Stomach (tissue), 9 donors: Measurements from ENCODE around the gene HS6ST1. TPM values are rescaled to one million over a fixed set of nuclear protein-coding genes. Genes with fewer than 3 reads are reported as not detected.
A peak's percentile ranks its signal among the peaks of the same experiment; 100 is the strongest.

Experiments used
- DNase-seq, 2 donors: peaks; one replicate each; pipeline versions ENCODE4 v3.0.0 to v3.0.0-alpha.2; 2013 to 2019
- H3K27ac ChIP-seq, 5 donors: fragments of 200-600 bp in 4 of 5; sonication (generic) in 4 of 5; one replicate each; pipeline ENCODE4 v1.5.1; 2013 to 2019; ENCODE audit warnings: mild to moderate bottlenecking in 1 of 5, moderate library complexity in 1 of 5
- H3K27me3 ChIP-seq, 3 donors: fragments of 200-600 bp; sonication (generic); one replicate each; pipeline ENCODE4 v1.5.1; 2017 to 2019; ENCODE audit warnings: mixed run types in 1 of 3
- H3K36me3 ChIP-seq, 4 donors: fragments of 200-600 bp; sonication (generic); 1 replicate in 3 of 4; 2 replicates in 1 of 4; pipeline ENCODE4 v1.5.1; 2016 to 2019
- H3K4me1 ChIP-seq, 4 donors: fragments of 200-600 bp; sonication (generic); one replicate each; pipeline ENCODE4 v1.5.1; 2016 to 2019
- H3K4me3 ChIP-seq, 4 donors: fragments of 200-600 bp; sonication (generic) in 3 of 4; one replicate each; pipeline ENCODE4 v1.5.1; 2016 to 2019; ENCODE audit warnings: mild to moderate bottlenecking in 1 of 4
- H3K9me3 ChIP-seq, 4 donors: fragments of 200-600 bp; sonication (generic); one replicate each; pipeline ENCODE4 v1.5.1; 2016 to 2019
- EP300 ChIP-seq: sonication (generic); formaldehyde crosslinking; IDR thresholded peaks from one replicate; pipeline ENCODE4 v1.6.1; 2017; ENCODE audit warnings: antibody characterized with exemption
- POLR2A ChIP-seq, 4 donors: fragments of 450-650 bp; IDR thresholded peaks; one replicate each; pipeline ENCODE4 v1.6.1; 2016; ENCODE audit warnings: antibody characterized with exemption in 4 of 4, control low read depth in 2 of 4, mild to moderate bottlenecking in 1 of 4, moderate library complexity in 1 of 4
- POLR2AphosphoS5 ChIP-seq, 3 donors: sonication (generic); formaldehyde crosslinking; IDR thresholded peaks; one replicate each; pipeline ENCODE4 v1.6.1; 2016; ENCODE audit warnings: antibody characterized with exemption in 3 of 3
- WGBS, 5 donors: extraction: QIAGEN DNeasy Blood & Tissue Kit in 3 of 5; methylation state at CpG; one replicate each; pipeline versions ENCODE4 v1.1.5 to v1.1.7; 2013 to 2018; 5-methylcytosine and 5-hydroxymethylcytosine counted together
- intact Hi-C: fragments of 100-400 bp; cut with DNase I; formaldehyde crosslinking; loops from one replicate; pipeline ENCODE4 v1.15.1; 2023; ENCODE audit warnings: low total_unique reads
- polyA plus RNA-seq, 3 donors: library from polyadenylated mRNA; stranded (reverse); fragments of 200-250 nt; gene quantifications; one replicate each; pipeline ENCODE4 v1.2.3, GENCODE V29; 2013
- total RNA-seq, 5 donors: library from RNA; depleted of rRNA; stranded (reverse); fragments of >200 nt; gene quantifications; one replicate each; pipeline versions ENCODE4 v1.1.0 to v1.2.3, GENCODE V29; 2014 to 2016
- TF ChIP-seq, protein P1 (sequence below), 7 experiments: fragments of 450-650 bp in 4 of 7; fragments of 200-600 bp in 3 of 7; sonication (generic) in 3 of 7; IDR thresholded peaks; one replicate each; pipeline ENCODE4 v1.5.1; 2016 to 2019; ENCODE audit warnings: antibody characterized with exemption in 7 of 7, control low read depth in 2 of 7, mild to moderate bottlenecking in 1 of 7
- donor health status: healthy with polysubstance abuse.
- donor health status: Bipolar disorder and iron deficiency.
- donor health status: healthy.

HS6ST1 gene
- total and polyA plus RNA-seq, 8 donors: 2.9 to 178 (median 12.8) TPM

DNA sequence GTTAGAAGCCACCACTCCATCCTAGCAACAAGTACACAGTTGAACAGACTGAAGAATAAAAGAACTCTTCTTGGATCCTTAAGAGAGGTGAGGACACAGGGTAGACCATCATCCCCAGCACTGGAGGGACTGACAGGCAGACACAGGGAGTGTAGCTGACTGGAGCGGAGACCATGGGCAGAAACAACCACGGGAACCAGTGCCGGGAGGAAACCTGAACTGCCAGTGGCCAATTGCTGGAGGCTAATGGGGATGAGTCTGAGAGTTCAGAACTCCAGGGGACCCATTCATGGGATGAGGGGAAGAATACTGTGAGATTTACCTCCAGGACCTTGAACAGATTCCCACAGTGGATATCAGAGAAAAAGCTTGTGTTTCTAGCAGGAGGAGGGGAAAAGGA is 76.8 kb downstream of the HS6ST1 start:
- TF ChIP-seq, protein P1, sequence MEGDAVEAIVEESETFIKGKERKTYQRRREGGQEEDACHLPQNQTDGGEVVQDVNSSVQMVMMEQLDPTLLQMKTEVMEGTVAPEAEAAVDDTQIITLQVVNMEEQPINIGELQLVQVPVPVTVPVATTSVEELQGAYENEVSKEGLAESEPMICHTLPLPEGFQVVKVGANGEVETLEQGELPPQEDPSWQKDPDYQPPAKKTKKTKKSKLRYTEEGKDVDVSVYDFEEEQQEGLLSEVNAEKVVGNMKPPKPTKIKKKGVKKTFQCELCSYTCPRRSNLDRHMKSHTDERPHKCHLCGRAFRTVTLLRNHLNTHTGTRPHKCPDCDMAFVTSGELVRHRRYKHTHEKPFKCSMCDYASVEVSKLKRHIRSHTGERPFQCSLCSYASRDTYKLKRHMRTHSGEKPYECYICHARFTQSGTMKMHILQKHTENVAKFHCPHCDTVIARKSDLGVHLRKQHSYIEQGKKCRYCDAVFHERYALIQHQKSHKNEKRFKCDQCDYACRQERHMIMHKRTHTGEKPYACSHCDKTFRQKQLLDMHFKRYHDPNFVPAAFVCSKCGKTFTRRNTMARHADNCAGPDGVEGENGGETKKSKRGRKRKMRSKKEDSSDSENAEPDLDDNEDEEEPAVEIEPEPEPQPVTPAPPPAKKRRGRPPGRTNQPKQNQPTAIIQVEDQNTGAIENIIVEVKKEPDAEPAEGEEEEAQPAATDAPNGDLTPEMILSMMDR (IDR thresholded peaks at IDR 0.05): no peak
- TF ChIP-seq POLR2A (IDR thresholded peaks at IDR 0.05) (no peak), EP300 (no peak), POLR2AphosphoS5 (IDR thresholded peaks at IDR 0.05) (no peak)
- intact Hi-C loops: no loop called here
- WGBS, 5 donors: 58 to 85% (median 76%) methylated on average over 3 of the region's 3 CpGs

DNA sequence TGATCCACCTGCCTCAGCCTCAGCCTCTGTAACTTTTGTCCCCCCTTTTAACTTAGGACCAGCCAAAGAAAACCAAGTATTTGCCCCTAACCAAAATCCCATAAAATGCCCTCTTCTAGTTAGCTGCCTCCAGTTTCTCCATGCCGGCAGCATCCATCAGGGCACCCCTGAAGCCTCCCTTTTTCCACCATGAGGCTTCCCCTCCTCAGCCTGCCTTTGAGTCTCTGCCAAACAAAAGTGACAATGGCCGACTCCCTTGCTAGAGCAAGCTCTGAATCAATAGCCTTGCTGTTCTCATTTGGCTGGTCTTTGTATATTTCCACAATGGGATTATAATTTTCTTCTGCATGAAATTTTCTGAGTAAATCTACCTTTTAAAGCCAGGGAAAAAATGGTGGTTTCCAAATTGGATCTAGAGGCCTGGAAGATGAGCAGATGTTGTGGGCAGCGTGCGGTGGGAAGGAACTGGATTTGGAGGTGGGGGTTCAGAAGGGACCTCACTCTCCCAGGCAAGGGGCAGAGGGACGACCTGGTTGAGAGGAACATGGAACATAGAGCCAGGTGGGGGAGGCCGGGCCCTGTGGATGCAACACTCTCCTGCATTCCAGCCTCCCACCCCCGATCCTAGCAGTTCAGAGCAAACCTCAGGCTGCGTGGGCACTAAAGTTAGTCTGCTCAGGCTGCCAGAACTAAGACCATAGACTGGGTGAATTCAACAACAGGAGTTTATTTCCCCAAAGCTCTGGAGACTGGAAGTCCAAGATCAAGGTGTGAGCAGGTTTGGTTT is 80.6 kb downstream of the HS6ST1 start:
- Histone ChIP-seq H3K36me3 (no peaks in the 10 kb centered on the region), H3K9me3 (no peaks in the 10 kb centered on the region), H3K4me3 (no peak overlapping the region), H3K27ac (peak overlapping the region in 1 of 5 donors; percentile 71), H3K4me1 (peaks cover 0 to 7% (median 4%) of the 10 kb centered on the region in 4 donors), H3K27me3 (no peaks in the 10 kb centered on the region)
- no peak for DNase-seq
- WGBS, 5 donors: 85 to 94% (median 87%) methylated on average over 8 of the region's 8 CpGs
- intact Hi-C loops: no loop called here
- TF ChIP-seq POLR2A (IDR thresholded peaks at IDR 0.05) (no peak), POLR2AphosphoS5 (IDR thresholded peaks at IDR 0.05) (no peak), EP300 (no peak)
- TF ChIP-seq, protein P1 (IDR thresholded peaks at IDR 0.05): no peak

More for the DNA sequence above, 76.8 kb downstream of the HS6ST1 start:
- H3K4me3 ChIP-seq: no peak overlapping the region
- no peak overlapping the region for H3K27ac ChIP-seq
- no peaks in the 10 kb centered on the region for H3K4me1 ChIP-seq
- DNase-seq: no peak
- H3K27me3 ChIP-seq: no peaks in the 10 kb centered on the region
- H3K36me3 ChIP-seq: no peaks in the 10 kb centered on the region
- H3K9me3 ChIP-seq: no peaks in the 10 kb centered on the region

DNA sequence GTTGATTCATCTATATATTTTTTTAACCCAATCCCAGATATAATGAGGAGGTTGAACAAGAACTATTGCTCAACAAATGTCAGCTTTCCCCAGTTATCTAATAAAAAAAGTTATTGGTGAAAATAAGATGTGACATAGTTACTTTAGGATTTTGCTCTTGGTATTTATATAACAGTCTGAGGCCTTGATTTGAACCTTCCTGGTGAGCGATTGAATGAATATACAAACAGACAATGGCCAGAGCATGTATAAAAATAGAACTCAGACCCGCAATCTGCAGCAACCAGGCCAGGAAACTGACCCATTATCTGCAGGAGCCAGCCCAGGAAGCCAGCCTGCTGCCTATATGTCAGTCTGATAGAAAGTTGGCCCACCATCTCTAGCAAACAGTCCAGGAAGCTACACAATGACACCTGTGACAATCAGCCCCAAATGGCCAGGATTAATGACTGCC is 81.6 kb downstream of the HS6ST1 start:
- DNase-seq: peak in 1 of 2 donors; percentile 36
- intact Hi-C loops: no loop called here
- Histone ChIP-seq H3K27me3 (peaks cover 0 to 7% (median 6%) of the 10 kb centered on the region in 3 donors), H3K4me1 (peaks cover 0 to 15% (median 11%) of the 10 kb centered on the region in 4 donors), H3K36me3 (no peaks in the 10 kb centered on the region), H3K4me3 (no peak overlapping the region), H3K27ac (peak overlapping the region in 2 of 5 donors; percentile 36 to 71), H3K9me3 (no peaks in the 10 kb centered on the region)
- WGBS, 5 donors: 59 to 86% (median 77%) methylated on average over 2 of the region's 2 CpGs
- TF ChIP-seq POLR2AphosphoS5 (IDR thresholded peaks at IDR 0.05): no peak

DNA sequence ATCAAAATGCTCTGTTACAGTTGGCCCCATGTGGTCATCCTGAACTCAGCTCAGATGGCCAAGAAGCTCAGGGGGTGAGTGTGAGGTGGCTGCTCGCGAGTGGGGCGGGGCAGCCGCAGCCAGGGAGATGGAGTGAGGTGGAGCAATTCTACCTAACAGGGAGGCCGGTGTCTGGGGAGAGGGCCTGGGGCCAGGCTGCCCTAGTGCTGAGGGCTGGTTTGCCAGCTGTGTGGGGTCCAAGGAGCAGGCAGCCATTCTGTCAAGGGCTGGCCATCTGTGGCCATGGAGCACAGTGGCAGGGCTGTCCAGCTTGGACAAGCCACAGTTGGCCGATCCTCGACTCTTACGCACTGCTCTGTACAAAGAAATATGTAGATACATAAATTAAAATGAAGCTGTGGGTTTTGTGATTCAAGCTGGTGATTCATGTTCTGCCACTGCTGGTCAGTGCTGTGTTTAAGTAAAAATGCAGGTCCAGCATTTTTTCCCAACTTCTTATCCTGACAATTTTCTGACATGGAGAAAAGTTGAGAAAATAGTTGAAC is 82.1 kb downstream of the HS6ST1 start:
- 74 to 90% (median 87%) methylated on average over 6 to 8 of the region's 8 CpGs for WGBS, 5 donors
- no peaks in the 10 kb centered on the region for H3K9me3 ChIP-seq
- intact Hi-C loops: no loop called here
- DNase-seq: peak in 1 of 2 donors; percentile 10
- H3K27ac ChIP-seq: peak overlapping the region in 2 of 5 donors; percentile 36 to 71
- peaks cover 0 to 11% (median 10%) of the 10 kb centered on the region in 3 donors for H3K27me3 ChIP-seq
- TF ChIP-seq, protein P1 (IDR thresholded peaks at IDR 0.05): no peak
- TF ChIP-seq EP300 (no peak), POLR2A (IDR thresholded peaks at IDR 0.05) (no peak), POLR2AphosphoS5 (IDR thresholded peaks at IDR 0.05) (no peak)
- no peak overlapping the region for H3K4me3 ChIP-seq
- no peaks in the 10 kb centered on the region for H3K36me3 ChIP-seq
- peaks cover 0 to 15% (median 11%) of the 10 kb centered on the region in 4 donors for H3K4me1 ChIP-seq
